NCI-H774 (cell line): ENCODE measurements around the gene TM4SF4.
"Not testable (repeated sequence)": the region's sequence is repeated elsewhere in the genome, so short reads cannot be mapped to it uniquely, and the experiment has no call there.

Experiments used
- DNase-seq: peaks from one replicate; lab custom pipeline; 2025; lab: John Stamatoyannopoulos, UW

The TM4SF4 gene

DNA sequence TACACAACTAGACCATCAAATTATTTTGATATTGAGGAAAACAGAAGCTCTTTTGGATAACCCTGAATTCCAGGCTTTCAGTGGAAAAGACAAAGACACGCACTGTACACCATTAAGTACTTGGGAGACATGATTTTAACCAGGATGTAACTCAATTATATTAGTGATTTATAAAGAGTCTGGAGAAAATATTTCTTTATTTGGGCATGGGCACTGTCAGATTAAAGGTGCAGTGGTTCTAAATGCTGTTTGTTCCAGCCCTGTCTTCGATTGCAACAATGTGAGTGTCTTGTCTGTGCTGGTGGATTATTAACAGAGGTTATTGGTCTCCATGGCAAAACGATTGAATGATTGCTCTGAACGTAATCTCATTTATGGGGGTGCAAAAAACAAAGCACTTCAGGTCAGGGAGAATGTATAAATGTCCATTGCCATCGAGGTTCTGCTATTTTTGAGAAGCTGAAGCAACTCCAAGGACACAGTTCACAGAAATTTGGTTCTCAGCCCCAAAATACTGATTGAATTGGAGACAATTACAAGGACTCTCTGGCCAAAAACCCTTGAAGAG, at the start of gene TM4SF4:
TSS of gene TM4SF4 (plus strand) at position 448 of the 568 bp plus-strand sequence. CDS start 181 bp downstream, outside the sequence.
- DNase-seq = no peak

- DNase-seq = no peak
These were observed 49.6 kb upstream of the TM4SF4 start for GRCh38 chr3:149424918-149425317.

DNA sequence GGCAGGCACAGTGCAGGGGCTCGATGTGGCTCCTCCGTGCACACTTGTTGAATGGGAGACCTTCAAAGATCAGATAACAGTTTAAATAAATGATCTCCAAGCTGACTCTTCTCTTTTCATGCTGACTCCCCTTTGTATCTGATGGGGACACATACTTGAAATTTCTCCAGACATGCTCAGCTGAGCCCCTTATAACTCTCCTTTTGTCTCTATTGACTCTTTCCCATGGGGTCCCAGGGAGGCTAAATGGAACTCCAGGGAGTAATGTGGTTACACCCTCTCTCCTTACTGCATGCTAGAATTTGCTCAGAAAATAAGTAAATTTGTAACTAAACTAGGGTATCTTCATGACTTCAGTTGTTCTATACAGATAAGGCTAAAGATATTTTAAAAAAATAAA, 48.2 kb upstream of the TM4SF4 start:
- DNase-seq = no peak

- no peak for DNase-seq
These were observed 46.4 kb upstream of the TM4SF4 start for GRCh38 chr3:149428087-149428486.

DNA sequence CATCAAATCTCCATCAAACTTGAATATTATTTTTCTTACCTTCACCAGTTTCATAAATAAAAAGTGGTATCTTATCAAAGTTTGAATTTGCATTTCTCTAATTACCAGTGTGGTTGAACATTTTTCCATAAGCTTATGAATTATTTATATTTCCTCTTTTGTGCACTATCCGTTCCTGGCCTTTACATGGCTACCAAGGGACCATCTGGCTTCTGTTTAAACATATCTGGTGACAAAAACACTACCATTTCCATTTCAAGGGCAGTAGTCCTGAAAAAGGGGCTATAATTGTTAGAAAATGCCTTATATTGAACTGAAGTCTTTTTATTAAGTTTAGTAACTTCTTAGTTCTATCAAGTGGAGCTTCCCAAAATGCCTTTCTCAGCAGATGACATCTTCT, 44.3 kb upstream of the TM4SF4 start:
- DNase-seq = no peak

DNA sequence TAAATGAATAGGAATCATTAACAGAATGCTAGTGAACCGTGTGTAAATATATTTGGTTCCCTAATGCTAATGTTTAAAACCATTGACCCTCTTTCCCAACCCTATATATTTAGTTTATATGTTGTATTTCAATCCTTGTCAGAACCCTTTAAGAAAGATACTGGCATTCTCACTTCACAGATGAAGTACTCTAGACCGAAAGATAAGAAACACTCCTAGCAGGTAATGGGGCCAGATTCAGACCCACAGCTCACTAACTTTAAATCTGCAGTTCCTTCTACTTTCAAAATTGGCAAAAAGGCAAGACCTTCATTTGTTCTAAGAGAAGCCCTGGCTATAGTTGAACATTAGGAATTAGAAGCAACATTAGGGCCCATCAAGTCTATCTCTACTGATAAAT, 42.3 kb upstream of the TM4SF4 start:
- DNase-seq = no peak

DNA sequence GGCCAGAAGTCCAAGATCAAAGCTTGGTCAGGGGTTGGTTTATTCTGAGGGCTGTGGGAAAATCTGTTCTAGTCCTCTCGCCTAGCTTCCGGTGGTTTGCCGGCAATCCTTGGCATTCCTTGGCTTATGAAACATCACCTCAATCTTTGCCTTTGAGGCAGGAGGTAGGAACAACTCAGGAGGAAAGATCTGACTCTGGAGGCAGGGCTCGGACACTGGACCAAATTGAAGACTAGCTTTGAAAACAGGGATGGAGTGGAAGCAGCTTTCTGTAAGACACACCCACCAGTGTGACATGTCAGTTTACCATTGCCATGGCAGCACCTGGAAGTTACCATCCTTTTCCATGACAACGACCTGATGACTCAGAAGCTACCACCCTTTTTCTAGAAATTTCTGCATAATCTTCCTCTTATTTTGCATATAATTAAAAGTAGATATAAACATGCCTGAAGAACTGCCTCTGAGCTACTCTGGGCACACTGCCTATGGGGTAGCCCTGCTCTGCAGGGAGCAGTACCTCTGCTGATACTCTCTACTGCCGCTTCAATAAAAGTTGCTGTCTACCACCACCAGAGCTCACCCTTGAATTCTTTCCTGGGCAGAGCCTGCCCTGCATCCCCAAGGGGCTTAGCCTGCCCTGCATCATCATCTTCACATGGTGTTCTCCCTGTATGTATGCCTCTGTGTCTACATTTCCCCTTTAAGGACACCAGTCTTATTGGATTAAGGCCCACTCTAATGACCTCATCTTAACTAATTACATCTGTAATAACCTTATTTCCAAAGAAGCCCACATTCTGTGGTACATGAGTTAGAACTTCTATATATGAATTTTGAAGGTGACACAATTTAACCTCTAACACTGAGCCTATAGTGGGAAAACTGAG, 38.3 kb upstream of the TM4SF4 start:
- DNase-seq = no peak

- no peak for DNase-seq
These were observed 37.2 kb upstream of the TM4SF4 start for GRCh38 chr3:149437286-149437685.

DNA sequence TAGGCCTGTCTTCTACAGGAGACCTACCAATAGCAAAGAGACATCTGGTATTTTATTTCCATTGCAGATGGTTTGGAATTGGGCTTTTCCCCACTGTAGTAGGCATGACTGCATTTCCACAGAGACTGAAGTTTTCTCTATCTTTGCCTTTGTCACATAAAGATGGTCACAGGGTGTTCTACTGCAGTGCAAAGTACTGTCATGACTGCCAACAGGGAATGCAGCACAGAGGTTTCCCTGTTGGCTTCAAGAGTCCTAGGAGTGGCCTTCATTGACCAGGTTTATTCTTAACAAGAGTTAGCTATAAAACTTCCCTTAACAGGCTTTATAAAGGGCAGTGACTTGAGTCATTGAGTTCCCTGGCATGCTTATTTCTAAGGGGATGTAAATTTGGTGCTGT, 36.8 kb upstream of the TM4SF4 start:
- no peak for DNase-seq

GRCh38 chr3:149438981-149439380, 35.5 kb upstream of the TM4SF4 start:
- no peak for DNase-seq

DNA sequence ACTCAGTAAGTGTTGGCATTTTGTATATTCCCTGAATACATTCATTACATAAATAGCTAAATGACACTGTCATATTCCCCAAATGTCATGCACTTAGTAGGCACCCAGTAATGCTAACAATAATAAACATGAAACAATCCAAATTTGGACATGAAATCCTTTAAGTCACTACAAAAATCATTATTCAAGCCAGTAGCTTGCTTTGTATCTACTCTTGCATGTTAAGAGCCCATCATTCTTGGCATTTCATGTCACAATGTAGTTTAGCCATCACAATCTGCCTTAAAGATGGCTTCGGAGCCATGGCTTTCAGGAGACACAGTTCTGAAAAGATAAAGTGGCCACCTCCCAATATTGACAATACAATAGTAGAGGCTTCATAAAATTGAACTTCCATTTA, 32.9 kb upstream of the TM4SF4 start:
- no peak for DNase-seq

DNA sequence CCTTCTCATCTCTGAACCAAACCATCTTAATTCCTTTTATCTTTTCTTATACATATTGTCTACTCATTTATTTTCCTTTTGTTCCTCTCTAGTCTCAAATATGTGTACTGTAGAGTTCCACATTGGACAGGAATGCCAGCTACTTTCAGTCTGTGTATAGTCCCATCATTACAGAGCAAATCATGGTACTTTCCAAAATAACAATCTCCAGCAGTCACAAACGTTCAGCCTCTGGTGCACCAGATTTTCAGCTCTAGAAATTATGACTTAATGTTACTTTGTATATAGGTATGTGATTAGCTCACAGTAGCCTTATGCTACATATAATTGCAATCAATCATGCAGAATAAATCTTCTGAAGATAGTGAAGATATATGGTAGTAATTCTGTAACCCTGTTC, 32.5 kb upstream of the TM4SF4 start:
- no peak for DNase-seq

DNA sequence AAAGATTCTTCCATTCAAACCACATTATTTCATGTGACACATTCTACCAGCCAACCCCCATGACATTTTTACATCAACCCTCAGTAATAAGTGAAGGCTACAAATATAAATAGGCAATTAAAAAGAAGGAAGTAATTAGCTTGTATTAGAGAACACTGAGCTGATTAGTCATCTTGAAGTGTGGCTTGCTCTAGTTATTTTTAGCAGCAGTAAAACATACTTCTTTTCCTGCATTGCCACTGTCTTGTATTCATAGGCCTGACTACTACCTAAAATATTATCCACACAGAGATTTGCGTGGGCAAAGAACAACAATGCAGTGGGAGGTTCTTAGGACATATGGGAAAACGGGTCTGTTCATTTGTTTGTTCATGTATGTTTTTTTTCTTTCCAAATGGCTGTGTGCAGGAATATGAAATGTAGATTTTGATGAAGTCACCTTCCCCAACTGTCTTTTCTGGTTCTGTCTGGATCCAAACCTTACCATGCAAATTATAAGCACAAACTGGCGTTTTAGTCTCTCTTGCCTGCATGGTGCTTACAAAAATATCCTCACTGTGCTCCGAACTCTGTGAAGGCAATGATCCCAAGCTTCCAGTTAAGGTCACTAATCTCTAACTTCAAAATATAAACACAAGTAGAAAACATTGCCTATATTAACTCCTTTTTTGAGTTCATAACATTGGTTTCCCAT, 31.5 kb upstream of the TM4SF4 start:
- peak; percentile 13 for DNase-seq

DNA sequence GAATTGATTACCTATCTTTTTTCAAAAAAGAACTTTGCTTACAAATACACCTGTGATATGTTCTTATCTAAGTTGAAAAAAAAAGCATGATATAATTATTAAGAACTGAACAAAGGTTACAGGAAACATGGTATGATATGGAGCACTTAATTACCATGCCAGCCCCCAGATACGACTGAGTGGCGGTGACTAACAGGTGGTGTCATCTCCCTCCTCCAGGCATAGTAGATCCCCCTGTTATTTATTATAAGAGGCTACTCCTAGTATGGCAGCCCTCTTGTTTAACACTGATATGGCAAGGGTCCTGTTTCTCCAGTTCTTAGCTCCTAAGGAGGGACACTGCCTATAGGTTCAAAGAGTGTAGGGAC, 31.0 kb upstream of the TM4SF4 start:
- DNase-seq = no peak

DNA sequence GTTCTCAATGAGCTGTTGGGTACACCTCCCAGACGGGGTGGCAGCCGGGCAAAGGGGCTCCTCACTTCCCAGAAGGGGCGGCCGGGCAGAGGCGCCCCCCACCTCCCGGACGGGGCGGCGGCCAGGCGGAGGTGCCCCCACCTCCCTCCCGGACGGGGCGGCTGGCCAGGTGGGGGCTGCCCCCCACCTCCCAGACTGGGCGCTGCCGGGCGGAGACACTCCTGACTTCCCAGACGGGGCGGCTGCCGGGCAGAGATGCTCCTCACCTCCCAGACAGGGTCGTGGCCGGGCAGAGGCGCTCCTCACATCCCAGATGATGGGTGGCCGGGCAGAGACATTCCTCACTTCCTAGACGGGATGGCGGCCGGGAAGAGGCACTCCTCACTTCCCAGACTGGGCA, 29.6 kb upstream of the TM4SF4 start:
- DNase-seq = not testable (repeated sequence)

DNA sequence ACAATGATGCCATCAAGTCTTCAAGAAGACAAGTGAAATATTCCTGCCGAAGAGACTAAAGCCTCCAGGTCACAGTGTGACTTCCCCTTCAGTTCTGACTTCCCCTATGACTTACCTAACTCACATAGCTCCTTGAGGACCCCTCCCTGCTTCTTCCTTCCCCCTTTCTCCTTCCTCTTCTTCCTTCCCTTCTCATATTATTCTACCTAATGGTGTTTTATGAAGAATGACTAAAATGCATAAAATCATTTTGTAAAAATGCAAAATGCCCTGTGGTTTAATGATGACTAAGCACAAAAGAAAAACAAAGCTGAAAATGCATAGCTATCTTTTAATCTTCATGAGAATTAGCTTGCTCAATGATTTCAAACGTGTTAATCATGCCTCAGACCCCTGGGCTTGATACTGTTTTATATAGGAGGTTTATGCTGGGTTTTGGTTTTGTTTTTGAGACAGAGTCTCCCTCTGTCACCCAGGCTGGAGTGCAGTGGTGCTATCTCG, 26.1 kb upstream of the TM4SF4 start:
- DNase-seq = no peak

GRCh38 chr3:149449182-149449581, 25.3 kb upstream of the TM4SF4 start:
- DNase-seq = no peak

GRCh38 chr3:149449799-149450198, 24.7 kb upstream of the TM4SF4 start:
- DNase-seq = no peak

GRCh38 chr3:149450281-149450680, 24.2 kb upstream of the TM4SF4 start:
- no peak for DNase-seq

DNA sequence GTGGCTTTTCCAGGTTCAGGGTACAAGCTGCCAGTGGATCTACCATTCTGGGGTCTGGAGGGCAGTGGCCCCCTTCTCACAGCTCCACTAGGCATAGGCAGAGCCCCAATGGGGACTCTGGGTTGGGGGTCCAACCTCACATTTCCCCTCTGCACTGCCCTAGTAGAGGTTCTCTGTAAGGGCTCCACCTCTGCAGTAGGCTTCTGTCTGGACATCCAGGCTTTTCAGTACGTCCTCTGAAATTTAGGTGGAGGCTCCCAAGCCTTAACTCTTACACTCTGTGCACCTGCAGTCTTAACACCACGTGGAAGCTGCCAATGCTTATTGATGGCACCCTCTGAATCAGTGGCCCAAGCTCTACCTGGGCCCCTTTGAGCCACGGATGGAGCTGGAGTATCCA, 22.5 kb upstream of the TM4SF4 start:
- no peak for DNase-seq

DNA sequence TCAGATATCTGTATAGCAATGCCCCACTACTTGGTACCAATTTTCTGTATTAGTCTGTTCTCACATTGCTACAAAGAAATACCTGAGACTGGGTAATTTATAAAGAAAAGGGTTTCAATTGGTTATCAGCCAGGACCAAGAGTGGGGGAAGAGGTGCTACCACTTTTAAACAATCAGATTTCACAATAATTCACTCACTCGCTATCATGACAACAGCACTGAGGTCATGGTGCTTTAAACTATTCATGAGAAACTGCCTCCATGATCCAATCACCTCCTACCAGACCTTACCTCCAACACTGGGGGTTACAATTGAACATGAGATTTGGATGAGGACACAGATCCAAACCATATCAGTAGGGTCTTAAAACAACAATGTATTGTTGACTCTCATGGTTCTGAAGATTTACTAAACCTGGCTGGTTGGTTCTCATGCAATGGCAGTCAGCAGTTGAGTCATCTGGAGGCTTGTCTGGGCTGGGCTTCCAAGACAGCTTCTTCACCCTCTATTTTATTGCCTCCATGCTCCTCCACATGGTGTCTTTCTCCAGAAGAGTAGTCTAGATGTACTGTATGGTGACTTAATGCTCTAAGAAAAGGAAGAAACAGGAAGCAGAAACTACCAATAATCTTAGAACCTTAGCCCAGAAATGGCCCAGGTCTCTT, 21.2 kb upstream of the TM4SF4 start:
- no peak for DNase-seq

DNA sequence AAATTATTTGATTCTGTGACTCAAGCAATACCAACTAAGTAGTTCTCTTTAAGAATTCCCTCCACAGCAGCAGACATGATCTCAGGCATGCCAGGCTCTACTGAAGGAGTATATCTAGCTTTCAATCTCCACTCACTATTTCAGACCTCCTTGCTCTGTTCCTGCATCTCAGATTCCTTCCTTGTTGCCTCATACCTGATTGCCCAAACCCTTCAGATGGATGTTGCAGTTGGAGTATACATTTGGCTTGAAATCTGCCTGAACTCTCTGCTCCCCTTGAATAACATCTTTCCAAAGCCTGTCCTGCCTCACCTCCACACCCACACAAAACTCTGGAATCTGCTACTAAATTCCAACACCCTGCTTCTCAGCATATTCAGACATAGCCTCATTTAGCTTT, 19.8 kb upstream of the TM4SF4 start:
- no peak for DNase-seq
